Smooth muscle cell (in vitro differentiated cells): ENCODE results near the gene GAL3ST1. TPM values are rescaled to one million over a fixed set of nuclear protein-coding genes. Genes with fewer than 3 reads are reported as not detected.

Experiments
- DNase-seq: peaks from one replicate; lab custom pipeline; 2025; ENCODE audit not compliant: unreplicated experiment; lab: John Stamatoyannopoulos, UW
- H2AFZ ChIP-seq: fragments of 200-600 bp; sonication (generic); 2 replicates; pipeline ENCODE4 v1.6.0; 2016; ENCODE audit warnings: antibody characterized with exemption, low read depth, mild to moderate bottlenecking
- H3F3A ChIP-seq: fragments of 200-600 bp; sonication (generic); 2 replicates; pipeline ENCODE4 v1.6.0; 2017; ENCODE audit warnings: antibody characterized with exemption, low read depth
- H3K27ac ChIP-seq: fragments of 200-600 bp; sonication (generic); 2 replicates; pipeline ENCODE4 v1.5.1; 2016; ENCODE audit warnings: low read depth, mild to moderate bottlenecking
- H3K27me3 ChIP-seq: fragments of 200-600 bp; sonication (generic); 2 replicates; pipeline ENCODE4 v1.6.1; 2016; ENCODE audit warnings: low read depth, mild to moderate bottlenecking
- H3K36me3 ChIP-seq: fragments of 200-600 bp; sonication (generic); 2 replicates; pipeline ENCODE4 v1.5.1; 2016; ENCODE audit warnings: low read depth
- H3K4me1 ChIP-seq: fragments of 200-600 bp; sonication (generic); 2 replicates; pipeline ENCODE4 v1.5.1; 2016; ENCODE audit warnings: low read depth
- H3K4me2 ChIP-seq: fragments of 200-600 bp; sonication (generic); 2 replicates; pipeline ENCODE4 v1.6.0; 2016; ENCODE audit warnings: mild to moderate bottlenecking
- H3K4me3 ChIP-seq: fragments of 200-600 bp; sonication (generic); 2 replicates; pipeline ENCODE4 v1.5.1; 2016; ENCODE audit warnings: mild to moderate bottlenecking
- H3K79me2 ChIP-seq: fragments of 200-600 bp; sonication (generic); 2 replicates; pipeline ENCODE4 v1.6.0; 2016; ENCODE audit warnings: low read depth, mild to moderate bottlenecking
- H3K9ac ChIP-seq: fragments of 200-600 bp; sonication (generic); 2 replicates; pipeline ENCODE4 v1.6.0; 2016; ENCODE audit warnings: low read depth
- H3K9me3 ChIP-seq: fragments of 200-600 bp; sonication (generic); replicated peaks from 2 replicates; pipeline ENCODE4 v1.5.1; 2016; ENCODE audit warnings: low read depth
- H4K20me1 ChIP-seq: fragments of 200-600 bp; sonication (generic); 2 replicates; pipeline ENCODE4 v1.6.0; 2016; ENCODE audit warnings: low read depth
- WGBS: methylation state at CpG from one replicate; pipeline ENCODE4 v1.1.7; 2016; ENCODE audit warnings: low lambda C conversion rate; 5-methylcytosine and 5-hydroxymethylcytosine counted together
- polyA plus RNA-seq: library from polyadenylated mRNA; unstranded; fragments of >200 nt; fragmentation: Nextera tagmentation; extraction: Ambion mirVana; gene quantifications from 2 replicates; pipeline ENCODE4 v1.2.1, GENCODE V29; 2016
- total RNA-seq: library from RNA; depleted of rRNA; stranded (reverse); fragments of >200 nt; gene quantifications from 2 replicates; pipeline ENCODE4 v1.2.3, GENCODE V29; 2014
- TF ChIP-seq, protein P1 (sequence below): fragments of 200-600 bp; sonication (generic); IDR thresholded peaks from 2 replicates; pipeline ENCODE4 v1.5.1; 2017; ENCODE audit warnings: borderline replicate concordance, mild to moderate bottlenecking, antibody characterized with exemption; ENCODE audit not compliant: insufficient read depth, poor library complexity, severe bottlenecking

GAL3ST1 gene
- total and polyA plus RNA-seq, 2 experiments from 2014 or later = 0.78 TPM; not detected in 1

DNA sequence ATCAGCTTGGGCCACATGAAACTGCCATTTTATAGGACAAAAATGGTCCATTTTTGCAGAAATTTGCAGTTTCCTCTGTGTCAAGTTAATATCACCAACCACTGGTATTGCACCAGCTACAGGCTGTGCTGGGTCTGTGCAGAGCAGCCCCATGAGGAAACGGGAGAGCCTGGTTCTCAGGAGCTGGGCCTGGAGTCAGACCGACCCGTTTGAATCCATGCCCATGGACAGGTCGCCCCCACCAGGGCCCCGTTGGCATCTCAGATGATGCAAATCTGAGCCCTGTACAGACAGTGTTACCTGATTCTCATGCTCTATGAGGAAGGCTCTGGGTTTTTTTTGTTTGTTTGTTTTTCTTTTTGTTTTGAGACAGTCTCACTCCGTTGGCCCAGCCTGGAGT, 18.1 kb downstream of the GAL3ST1 start:
- no peaks in the 10 kb centered on the region for H3K79me2 ChIP-seq
- H3K4me1 ChIP-seq = no peaks in the 10 kb centered on the region
- H3F3A ChIP-seq = no peaks in the 10 kb centered on the region
- no peak overlapping the region for H3K4me2 ChIP-seq
- no peak overlapping the region for H3K4me3 ChIP-seq
- H3K36me3 ChIP-seq = no peaks in the 10 kb centered on the region
- 75% methylated on average over 6 of the region's 6 CpGs for WGBS
- H3K9ac ChIP-seq = no peak overlapping the region
- H3K9me3 ChIP-seq = no peaks in the 10 kb centered on the region
- DNase-seq = no peak
- H3K27ac ChIP-seq = no peak overlapping the region
- H4K20me1 ChIP-seq = no peaks in the 10 kb centered on the region
- TF ChIP-seq, protein P1, sequence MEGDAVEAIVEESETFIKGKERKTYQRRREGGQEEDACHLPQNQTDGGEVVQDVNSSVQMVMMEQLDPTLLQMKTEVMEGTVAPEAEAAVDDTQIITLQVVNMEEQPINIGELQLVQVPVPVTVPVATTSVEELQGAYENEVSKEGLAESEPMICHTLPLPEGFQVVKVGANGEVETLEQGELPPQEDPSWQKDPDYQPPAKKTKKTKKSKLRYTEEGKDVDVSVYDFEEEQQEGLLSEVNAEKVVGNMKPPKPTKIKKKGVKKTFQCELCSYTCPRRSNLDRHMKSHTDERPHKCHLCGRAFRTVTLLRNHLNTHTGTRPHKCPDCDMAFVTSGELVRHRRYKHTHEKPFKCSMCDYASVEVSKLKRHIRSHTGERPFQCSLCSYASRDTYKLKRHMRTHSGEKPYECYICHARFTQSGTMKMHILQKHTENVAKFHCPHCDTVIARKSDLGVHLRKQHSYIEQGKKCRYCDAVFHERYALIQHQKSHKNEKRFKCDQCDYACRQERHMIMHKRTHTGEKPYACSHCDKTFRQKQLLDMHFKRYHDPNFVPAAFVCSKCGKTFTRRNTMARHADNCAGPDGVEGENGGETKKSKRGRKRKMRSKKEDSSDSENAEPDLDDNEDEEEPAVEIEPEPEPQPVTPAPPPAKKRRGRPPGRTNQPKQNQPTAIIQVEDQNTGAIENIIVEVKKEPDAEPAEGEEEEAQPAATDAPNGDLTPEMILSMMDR = no peak
- H3K27me3 ChIP-seq = no peaks in the 10 kb centered on the region
- H2AFZ ChIP-seq = no peak overlapping the region

DNA sequence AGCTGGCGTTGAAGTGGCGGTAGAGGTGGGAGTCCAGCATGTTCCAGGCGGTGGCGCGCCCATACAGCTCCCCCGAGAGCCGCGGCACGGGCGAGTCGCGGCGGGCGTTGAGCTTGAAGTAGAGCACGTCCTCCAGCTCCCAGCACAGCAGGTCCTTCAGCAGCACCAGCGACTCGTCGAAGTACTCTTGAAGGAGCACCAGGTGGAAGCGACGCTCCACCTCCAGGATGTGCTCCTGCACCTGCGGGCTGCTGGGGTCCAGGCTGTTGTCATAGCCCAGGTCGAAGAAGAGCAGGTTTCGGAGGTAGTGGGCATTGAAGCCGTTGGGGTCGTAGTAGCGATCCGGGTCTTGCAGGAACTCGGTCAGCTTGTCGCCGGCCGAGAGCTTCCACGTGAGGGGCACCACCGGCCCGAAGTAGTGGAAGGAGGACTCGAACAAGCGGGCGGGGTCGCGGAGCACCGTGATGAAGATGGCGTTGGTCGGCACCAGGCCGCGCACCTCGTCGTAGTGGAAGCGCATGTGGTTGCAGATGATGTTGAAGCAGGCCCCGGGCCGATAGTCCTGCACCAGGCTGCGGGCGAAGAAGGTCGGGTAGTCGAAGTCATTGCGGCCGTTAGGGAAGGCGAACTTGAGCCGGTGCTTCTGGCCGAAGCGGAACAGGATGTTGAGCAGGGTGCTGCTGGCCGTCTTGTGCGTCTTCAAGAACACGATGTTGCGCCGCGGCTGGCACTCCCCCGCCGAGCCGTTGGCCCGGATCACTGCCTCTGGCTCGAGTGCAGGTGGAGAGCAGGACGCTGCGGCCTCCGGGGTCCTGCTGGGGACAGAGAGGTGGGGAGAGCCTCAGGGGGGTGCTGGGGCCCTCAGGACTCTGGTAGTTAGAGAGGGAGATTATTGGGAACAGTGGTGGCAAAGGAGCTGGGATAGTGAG, 18.9 kb downstream of the GAL3ST1 start:
- H3K4me3 ChIP-seq = no peak overlapping the region
- TF ChIP-seq, protein P1 = no peak
- no peak overlapping the region for H3K9ac ChIP-seq
- H3K9me3 ChIP-seq = no peaks in the 10 kb centered on the region
- H3K4me2 ChIP-seq = no peak overlapping the region
- H3K27me3 ChIP-seq = no peaks in the 10 kb centered on the region
- H3K4me1 ChIP-seq = no peaks in the 10 kb centered on the region
- WGBS = 96% methylated on average over 70 of the region's 73 CpGs
- no peaks in the 10 kb centered on the region for H4K20me1 ChIP-seq
- no peak for DNase-seq
- no peak overlapping the region for H2AFZ ChIP-seq
- H3F3A ChIP-seq = no peaks in the 10 kb centered on the region
- H3K36me3 ChIP-seq = no peaks in the 10 kb centered on the region
- H3K79me2 ChIP-seq = no peaks in the 10 kb centered on the region
- H3K27ac ChIP-seq = no peak overlapping the region

DNA sequence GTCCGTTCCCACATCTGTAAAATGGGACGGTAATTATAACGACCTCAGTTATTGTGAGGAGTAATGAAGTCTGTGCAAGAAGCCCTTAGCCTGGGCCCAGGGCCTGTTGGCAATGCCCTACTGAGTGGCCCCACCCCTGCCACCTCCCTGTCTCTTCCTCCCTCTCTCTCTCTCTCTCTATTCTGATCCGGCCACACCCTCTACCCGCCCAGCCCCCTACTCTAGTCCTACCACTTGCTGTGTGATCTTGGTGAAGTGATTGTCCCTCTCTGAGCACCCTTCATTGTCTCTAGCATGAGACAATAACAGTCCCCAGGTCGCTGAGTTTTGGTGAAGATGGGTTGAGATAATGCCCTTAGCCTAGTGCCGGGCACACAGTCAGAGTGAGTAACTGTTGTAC, 20.5 kb downstream of the GAL3ST1 start:
- TF ChIP-seq, protein P1 = no peak
- Histone ChIP-seq H3K9ac (no peak overlapping the region), H3K36me3 (no peaks in the 10 kb centered on the region), H3K27me3 (no peaks in the 10 kb centered on the region), H2AFZ (no peak overlapping the region), H3K79me2 (no peaks in the 10 kb centered on the region), H3K9me3 (no peaks in the 10 kb centered on the region), H3K4me1 (no peaks in the 10 kb centered on the region), H3K27ac (no peak overlapping the region), H3F3A (no peaks in the 10 kb centered on the region), H3K4me2 (no peak overlapping the region), H3K4me3 (no peak overlapping the region), H4K20me1 (no peaks in the 10 kb centered on the region)
- no peak for DNase-seq
- 83% methylated on average over 7 of the region's 7 CpGs for WGBS
